ENCODE results near the gene ZNF507. TPM values are rescaled to one million over a fixed set of nuclear protein-coding genes. Genes with fewer than 3 reads are reported as not detected.

ZNF507 gene
- polyA plus RNA-seq, 1 donor = 16.3 TPM

DNA sequence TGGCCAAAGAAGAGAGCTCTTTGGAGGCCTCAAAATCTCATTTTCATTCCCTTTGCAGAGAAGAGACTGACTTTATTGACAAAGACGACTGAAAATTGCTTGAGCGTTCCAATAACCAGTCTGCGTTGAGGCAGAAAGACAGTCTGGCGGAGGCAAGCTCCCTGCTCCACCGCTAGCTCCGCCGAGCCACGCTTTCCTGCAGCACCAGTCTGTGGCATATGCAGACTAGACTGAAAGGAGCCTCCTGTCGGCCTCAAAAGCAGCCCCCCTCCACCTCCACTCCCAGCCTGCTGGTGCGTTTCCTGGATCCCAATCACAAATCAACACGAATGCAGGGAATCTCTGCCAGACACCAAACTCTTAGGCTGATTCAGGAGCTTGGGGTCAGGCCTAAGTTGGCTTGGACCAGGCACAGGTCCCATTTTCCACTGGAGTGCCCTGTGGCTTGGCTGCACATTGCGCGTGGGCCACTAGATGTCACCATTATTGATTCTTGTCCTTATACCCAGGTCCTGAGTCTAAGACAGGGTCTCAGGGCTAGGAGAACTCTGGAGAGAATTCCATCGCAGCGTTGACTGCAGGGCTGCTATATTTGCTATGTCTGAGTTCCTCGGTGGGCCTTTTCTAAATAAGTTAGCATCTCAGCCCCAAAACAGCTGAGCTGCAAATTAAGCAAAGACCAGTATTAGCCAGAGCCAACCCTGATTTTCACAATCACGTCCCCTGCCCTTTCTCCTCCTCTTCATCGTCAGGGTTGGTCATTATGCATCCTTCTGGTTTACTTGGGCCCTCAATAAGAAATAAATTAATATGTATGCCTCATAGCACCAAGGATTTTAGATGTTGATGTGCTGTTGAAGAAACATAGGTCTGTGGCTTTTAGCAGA lies 5.2 kb upstream of the ZNF507 start:
- DNase-seq (ENCODE audit: low read depth) = no peak

DNA sequence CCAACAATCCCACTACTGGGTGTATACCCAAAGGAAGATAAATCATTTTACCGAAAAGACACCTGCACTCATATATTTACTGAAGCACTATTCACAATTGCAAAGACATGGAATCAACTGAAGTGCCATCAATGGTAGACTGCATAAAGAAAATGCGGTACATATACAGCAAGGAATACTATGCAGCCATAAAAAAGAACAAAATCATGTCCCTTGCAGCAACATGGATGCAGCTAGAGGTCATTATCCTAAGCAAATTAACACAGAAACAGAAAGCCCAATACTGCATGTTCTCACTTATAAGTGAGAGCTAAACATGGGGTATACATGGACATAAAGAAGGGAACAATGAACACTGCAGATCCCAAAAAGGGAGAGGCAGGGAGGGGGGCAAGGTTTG lies 2.7 kb upstream of the ZNF507 start:
- DNase-seq (ENCODE audit: low read depth) = no peak

DNA sequence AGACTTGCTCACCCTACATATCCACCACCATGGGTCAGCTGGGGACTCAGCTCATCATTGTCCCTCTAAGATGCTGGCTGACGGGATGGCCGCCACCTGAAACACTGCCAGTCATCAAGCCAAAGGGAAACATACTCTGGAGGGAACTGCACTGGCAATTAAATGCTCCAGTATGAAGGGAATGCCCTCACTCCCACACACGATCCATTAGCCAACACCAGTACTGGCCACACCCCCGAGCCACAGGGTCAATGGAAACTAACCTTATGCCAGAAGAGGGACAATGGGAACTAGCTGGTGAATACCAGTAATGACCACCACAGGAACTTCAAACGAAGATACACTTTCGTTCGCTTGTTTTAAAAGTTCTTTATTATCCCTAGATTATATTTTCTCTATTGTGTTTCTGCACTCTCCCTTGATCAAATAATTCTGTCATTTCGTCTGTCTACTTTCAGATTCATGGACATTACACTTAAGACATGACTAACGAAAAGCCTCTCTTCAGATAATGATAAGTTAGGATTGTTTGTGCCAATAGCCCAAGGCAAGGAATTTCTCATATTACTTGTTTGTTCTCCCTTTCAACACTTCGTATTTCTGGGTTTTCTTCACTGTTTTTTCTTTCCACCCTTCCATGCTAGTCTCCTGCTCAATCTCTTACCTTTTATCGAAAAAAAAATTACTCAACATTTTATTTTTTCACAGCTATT lies 1.7 kb upstream of the ZNF507 start:
- DNase-seq (ENCODE audit: low read depth) = no peak

DNA sequence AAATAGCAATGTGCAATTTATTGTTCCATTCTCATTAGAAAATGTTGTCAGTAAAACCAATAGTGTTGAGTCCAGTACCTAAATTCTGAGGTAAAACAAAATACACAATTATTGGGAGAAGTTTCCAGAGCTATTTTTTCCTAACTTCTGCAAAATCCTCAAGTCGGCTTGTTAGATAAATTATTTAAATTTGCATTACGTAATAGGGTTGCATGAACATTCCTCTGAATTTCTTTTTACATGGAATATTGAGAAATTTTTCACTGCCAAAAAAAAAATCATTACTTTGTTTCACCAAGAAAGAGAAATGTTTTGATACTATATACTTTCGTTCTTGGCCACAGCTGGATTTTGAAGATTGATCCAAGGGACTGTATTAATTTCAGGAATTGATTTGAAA lies 1.5 kb downstream of the ZNF507 start:
- no peak for DNase-seq (ENCODE audit: low read depth)

DNA sequence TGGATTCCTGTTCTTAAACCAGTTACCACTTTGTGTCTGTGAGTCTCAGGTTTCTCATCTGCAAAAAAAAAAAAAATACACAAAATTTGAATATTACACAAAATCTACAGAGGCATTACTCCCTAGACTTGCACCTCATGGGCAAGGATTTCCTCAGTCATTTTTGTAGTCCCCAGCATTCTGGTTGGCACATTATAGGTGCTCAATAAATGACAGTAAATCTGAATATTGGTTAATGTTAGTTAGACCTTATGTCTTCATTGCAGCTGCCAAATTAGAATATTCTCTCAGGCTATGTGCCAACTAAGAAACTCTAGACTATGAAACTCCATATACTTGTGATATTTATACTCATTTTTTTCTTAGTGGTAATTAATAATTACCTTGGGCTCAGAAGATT lies 2.2 kb downstream of the ZNF507 start:
- no peak for DNase-seq (ENCODE audit: low read depth)

DNA sequence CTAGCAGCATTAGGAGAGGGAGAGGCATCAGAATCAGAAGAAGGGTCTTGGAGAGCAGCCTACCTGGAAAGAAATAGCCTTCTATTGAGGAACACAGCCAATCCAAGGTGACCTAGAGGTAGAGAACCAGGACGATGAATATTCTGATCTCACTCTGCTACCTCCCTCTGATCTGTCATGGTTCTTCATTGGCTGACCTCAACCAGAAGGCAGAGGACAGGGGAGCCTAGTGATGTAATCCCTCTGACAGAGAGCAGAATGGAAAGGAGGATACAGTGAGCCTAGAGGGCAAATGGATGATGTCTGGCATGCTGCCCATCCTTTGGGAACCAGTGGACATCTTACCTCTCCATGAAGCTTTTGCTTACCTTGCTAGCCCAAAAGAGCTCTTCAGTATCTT lies 3.6 kb downstream of the ZNF507 start:
- DNase-seq (ENCODE audit: low read depth) = no peak

DNA sequence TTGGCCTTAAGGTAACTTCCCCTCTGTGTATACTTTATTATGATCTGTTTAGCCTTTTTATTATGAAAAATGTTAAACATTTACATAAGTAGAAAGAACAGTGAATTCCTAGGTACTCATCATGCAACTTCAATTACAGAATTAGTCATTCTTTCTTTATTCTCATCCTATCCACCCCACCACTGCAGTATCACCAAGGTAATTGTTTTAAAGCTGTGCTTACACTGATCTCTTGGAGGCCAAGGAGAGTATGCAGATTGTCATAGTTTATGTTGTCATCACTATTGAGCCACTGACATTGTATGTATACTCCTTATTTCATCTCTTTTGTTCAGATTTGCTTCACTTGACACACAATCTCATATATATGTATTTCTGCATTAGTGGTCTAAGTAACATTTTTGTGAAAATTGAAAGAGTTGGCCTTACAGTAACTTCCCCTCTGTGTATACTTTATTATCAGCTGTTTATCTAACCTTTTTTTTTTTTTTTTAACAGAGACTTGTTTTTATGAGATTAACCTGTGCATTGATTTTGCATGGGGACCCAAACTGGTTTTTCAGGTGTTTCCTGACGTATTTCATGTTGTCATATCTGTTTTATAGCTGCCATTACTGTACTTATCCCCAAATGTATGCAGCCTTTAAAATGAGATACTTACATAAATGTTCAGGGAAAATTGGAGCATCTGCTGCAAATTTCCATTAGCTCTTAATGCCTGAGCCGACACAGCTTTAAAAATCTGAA lies 4.5 kb downstream of the ZNF507 start:
- no peak for DNase-seq (ENCODE audit: low read depth)

DNA sequence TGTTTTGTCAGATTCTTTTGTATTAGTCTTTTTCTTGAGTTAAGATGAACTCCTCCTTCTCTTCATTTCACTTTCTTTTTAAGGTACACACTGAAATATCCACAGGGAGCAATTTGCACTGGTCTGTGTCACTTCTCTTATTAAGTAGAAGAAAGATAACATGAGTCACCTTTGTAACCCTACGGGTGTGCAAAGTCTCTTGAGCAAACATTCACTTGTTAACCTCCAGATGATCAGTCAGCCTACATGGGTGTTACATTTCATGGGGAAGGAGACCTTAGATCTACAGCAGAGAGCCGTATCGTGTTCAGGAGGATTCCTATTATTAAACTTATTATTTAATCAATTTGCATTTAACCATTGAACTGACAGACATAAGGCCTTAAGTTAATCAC lies 5.1 kb downstream of the ZNF507 start:
- no peak for DNase-seq (ENCODE audit: low read depth)

DNA sequence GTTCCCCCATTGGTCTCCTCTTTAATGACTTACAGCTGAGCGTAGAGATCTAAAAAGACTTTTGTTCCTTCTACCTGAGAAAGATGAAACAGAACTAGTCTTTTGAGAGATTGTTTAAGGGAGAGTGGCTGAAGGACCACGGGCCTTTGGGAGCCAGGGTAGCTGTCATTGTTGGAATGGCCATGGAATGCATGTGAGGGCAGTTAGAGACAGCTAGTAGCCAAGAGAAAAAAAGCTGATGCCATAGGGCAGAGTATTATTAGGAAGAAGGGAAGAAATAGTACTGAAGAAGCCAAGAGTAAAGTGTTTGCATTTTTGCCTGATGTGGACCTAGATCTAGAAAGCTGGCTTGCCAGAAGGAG lies 5.6 kb downstream of the ZNF507 start:
- no peak for DNase-seq (ENCODE audit: low read depth)

DNA sequence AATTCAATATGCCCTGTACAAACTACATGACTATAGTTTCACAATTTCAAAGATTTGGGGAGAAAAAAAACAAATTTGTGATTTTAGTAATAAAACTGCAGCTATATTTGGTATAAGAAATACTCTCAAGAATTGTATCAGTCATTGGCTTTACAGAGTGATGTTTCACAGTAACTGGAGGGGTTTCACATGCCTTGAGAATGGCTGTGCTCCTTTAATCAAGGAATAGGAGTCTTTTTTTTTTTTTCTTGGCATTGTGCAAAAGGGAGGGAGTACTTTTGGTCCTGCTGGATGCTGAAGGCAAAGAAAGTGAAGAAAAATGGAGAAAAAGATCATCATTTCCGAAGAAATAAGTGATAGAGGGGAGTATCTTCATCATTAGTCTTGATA lies 6.8 kb downstream of the ZNF507 start:
- DNase-seq (ENCODE audit: low read depth) = no peak

DNA sequence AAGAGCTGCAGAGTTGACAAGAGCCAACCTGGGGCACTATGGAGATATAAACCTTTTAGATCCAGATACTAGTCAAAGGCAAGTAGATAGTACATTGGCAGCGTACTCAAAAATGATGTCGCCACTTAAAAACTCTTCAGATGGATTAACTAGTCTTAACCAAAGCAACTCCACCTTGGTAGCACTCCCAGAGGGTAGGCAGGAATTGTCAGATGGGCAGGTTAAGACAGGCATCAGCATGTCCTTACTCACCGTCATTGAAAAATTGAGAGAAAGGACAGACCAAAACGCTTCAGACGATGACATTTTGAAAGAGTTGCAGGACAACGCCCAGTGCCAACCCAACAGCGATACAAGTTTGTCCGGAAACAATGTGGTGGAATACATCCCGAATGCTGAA lies 8.9 kb downstream of the ZNF507 start:
- DNase-seq (ENCODE audit: low read depth) = no peak

DNA sequence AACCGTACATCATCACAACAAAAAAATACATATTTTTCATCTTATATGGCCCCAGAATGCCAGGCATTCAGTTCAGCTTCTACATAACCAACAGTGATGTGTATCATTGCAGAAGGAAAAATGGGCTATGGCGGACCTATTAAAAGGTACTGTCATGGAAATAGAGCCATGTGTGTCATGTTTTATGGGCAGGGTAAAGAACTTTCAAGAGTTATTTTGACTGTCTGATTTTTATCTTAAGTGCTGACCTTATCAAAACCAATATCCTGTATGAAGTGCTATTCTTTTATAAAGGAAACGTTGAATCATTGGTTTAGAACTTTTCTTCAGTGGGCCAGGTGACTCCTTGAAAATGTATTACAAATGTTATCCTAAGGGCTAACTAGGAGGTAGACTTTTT lies 9.9 kb downstream of the ZNF507 start:
- DNase-seq (ENCODE audit: low read depth) = no peak

DNA sequence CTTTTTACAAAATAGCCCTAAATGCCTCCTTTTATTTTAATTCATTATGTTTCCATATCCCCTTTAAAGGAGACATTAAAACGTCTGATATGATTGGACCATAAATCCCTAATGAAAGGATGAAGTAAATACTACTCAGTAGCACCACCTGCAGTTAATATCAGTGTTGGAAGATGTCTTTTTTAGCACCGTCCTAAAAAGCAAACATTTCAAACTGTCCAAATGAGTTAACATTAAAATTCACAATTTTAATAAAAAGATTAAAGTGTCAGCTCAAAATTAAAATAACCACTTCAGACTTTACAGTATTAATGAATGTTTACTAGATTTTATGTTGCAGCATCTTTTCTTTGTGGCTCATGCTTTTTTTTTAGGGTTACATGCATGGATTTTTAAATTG lies 12.3 kb downstream of the ZNF507 start:
- DNase-seq (ENCODE audit: low read depth) = no peak

DNA sequence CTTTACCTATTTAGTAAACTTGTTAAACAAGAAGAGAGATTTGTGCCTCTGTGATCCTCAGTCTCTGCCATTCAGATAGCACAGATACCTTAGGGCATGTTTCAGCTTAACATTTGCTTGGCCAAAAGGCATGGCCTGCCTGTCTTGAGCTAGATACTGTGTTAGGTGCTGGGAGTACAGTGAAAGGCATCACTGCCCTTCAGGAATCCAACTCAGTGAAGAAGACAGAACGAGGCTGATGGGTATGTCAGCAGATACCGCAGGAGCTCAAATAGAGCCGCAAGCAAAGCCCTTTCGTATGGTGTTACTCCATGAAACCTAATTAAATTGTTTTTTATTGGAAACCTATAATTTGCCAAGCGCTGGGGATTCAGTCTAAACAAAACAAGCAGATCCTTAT lies 12.9 kb downstream of the ZNF507 start:
- DNase-seq (ENCODE audit: low read depth) = no peak

DNA sequence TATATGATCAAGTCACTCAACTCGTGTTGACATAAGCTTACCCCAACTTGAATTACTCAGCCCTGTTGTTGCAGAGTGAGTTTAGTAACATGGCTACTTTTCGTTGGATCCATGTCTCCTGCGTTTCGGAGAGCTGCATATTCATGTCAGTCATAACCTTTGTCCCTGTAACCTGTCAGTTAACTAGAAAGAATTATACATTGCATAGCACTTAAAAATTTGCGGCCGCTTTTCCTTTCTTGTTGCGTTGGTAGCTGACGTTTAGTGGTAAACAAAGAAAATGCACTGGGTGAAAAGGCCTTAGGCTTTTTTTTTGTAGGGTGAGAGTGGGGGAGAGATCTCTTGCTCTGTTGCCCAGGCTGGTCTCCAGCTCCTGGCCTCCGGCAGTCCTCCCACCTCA lies 14.2 kb downstream of the ZNF507 start:
- no peak for DNase-seq (ENCODE audit: low read depth)

DNA sequence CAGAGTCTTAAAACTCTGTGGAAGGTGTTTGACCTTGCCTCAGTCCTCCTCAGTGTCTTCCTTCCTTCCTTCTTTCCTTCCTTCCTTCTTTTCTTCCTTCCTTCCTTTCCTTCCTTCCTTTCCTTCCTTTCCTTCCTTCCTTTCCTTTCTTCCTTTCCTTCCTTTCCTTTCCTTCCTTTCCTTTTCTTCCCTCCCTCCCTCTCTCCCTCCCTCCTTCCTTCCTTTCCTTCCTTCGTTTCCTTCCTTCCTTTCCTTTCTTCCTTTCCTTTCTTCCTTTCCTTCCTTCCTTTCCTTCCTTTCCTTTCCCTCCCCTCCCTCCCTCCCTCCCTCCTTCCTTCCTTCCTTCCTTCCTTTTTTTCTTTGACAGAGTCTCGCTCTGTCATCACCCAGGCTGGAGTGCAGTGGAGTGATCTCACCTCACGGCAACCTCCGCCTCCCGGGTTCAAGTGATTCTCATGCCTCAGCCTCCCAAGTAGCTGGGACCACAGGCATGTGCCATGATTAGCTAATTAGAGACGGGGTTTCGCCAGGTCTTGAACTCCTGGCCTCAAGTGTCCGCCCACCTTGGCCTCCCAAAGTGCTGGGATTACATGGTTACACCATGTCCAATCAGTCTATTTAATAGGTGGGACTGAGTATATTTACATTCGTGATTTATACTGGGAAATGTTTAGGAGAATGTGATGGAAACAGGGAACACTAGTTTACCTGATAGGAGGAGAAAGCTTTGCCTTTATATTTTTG lies 16.3 kb downstream of the ZNF507 start:
- no peak for DNase-seq (ENCODE audit: low read depth)

DNA sequence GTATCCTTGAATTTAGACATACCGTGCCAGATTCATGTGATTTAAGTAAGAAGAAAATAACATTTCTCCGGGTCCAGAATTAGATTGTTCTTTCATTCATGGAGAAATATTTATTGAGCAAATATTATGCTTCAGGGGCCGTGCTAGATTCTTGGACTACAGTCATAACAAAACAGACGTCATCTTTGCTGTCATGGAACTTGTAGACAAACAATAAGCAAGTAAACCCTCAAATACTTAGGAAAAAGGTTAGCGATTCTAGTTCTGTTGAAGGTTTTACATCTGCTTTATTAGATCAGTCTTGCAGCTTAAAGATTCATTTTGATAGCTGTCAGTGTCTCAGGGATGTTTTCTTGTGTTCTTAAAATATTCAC lies 16.9 kb downstream of the ZNF507 start:
- no peak for DNase-seq (ENCODE audit: low read depth)

DNA sequence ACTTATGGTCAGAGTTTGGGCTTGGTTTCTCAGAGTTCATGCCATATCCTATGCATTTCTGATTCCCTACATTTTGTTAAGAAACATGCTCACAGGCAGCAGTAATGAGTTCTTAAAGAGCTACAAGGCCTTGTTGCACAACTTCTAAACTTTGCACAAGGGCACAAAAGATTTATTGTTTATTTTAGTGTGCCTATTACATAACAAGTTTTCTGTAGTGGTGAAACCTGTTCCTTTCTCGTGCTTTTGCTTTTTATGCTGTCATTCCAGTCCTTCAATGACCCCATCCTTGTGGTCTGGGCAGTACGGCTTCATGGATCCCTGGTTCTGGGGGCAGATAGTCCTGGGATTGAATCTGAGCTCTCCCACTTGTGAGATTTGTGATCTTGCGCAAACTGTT lies 17.8 kb downstream of the ZNF507 start:
- no peak for DNase-seq (ENCODE audit: low read depth)

DNA sequence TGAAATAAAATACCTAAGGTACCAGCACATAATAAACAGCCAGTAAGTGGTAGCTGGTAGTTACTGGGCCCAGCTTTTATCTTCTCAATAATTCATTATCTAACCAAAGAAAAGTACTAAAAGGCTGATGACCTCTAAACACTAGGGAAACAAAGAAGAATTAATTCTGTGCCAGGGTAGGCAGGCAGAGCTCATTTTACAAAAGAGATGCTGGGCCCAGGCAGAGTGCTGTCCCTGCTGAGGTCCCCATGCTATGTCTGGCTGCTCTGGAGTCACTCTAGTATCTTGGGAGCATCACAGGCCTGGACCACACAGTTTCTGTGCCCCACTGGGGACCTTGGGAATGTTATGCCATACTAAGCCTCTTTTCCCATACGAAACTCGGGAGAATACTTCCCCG lies 18.2 kb downstream of the ZNF507 start:
- DNase-seq (ENCODE audit: low read depth) = no peak

DNA sequence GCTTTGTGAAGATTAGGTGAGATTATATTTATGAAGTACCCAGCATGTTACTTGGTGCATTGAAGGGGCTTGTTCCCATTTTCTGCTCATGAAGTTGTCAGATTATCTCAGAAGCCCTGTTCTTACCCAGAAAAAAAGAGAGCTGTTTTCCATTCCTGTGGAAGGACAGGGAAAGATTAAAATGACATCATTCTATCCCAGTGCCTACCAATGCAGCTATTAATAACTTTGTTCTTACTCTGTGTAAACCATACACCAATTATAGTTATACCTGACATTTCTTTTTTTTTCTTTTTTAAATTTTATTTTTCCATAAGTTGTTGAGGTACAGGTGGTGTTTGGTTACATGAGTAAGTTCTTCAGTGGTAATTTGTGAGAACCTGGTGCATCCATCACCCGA lies 18.6 kb downstream of the ZNF507 start:
- no peak for DNase-seq (ENCODE audit: low read depth)

DNA sequence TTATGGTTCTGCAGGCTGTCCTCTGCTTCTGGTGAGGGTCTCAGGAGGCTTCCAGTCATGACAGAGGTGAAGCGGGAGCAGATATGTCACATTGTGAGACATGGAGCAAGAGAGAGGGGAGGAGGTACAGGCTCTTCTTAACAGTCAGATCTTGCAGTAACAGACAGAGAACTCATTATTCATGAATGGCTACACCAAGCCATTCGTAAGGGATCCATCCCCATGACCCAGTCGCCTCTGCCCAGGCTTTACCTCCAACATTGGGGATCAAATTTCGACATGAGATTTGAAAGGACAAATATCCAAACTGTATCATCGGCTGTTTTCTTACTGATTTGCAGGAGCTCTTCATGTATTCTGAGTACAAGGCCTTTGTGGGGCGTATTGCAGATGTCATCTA lies 21.7 kb downstream of the ZNF507 start:
- DNase-seq (ENCODE audit: low read depth) = no peak

DNA sequence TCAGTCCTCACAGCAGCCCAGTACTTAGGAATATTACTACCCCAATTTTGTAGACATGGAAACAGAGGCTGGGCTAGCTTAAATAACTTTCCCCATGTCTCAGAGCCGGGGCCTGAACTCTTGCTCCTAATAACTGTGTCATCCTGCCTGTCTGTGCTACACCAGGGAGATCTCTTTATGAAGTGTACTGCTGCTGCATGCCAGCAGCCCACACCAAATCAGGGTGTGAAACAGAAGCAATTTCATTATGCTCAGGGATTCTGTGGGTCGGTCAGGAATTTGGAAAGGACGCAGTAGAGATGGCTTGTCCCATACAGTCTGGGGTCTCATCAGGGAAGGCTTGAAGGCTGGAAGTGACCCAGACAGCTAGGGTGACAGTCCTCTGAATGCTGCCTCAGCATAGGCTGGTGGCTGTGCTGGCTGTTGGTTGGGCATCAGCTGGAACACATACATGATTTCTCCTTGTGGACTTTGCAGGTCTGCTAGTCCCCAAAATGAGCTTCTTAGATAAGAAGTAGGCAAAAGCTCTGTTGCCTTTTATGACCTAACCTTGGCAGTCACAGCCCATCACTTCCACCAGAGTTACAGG lies 22.6 kb downstream of the ZNF507 start:
- DNase-seq (ENCODE audit: low read depth) = no peak
